ENCODE measurements around the gene NBL1. TPM values are rescaled to one million over a fixed set of nuclear protein-coding genes. Genes with fewer than 3 reads are reported as not detected.
"Not testable (repeated sequence)": the region's sequence is repeated elsewhere in the genome, so short reads cannot be mapped to it uniquely, and the experiment has no call there.

NBL1 gene
- total RNA-seq, 3 donors from 2014 or later: 33.4 to 111 (median 98.6) TPM

GRCh38 chr1:19630720-19631395 lies 13.3 kb upstream of the NBL1 start:
- TF ChIP-seq POLR2A (IDR thresholded peaks at IDR 0.05) (no peak), POLR2AphosphoS5 (IDR thresholded peaks at IDR 0.05) (no peak)
- TF ChIP-seq, protein P1, sequence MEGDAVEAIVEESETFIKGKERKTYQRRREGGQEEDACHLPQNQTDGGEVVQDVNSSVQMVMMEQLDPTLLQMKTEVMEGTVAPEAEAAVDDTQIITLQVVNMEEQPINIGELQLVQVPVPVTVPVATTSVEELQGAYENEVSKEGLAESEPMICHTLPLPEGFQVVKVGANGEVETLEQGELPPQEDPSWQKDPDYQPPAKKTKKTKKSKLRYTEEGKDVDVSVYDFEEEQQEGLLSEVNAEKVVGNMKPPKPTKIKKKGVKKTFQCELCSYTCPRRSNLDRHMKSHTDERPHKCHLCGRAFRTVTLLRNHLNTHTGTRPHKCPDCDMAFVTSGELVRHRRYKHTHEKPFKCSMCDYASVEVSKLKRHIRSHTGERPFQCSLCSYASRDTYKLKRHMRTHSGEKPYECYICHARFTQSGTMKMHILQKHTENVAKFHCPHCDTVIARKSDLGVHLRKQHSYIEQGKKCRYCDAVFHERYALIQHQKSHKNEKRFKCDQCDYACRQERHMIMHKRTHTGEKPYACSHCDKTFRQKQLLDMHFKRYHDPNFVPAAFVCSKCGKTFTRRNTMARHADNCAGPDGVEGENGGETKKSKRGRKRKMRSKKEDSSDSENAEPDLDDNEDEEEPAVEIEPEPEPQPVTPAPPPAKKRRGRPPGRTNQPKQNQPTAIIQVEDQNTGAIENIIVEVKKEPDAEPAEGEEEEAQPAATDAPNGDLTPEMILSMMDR (IDR thresholded peaks at IDR 0.05): no peak
- no peak for DNase-seq (ENCODE audit: low spot score in 2 of 2)
- no peaks in the 10 kb centered on the region for H3K4me1 ChIP-seq
- H3K27me3 ChIP-seq: no peaks in the 10 kb centered on the region
- peaks cover 7% of the 10 kb centered on the region for H3K36me3 ChIP-seq
- no peak overlapping the region for H3K4me3 ChIP-seq
- H3K9me3 ChIP-seq: no peaks in the 10 kb centered on the region
- no peak overlapping the region for H3K27ac ChIP-seq
- intact Hi-C loops (cut with DNase I; ENCODE audit: low total_unique reads): no loop called here

- no peaks in the 10 kb centered on the region for H3K4me1 ChIP-seq
- DNase-seq (ENCODE audit: low spot score in 2 of 2): no peak
- no peak overlapping the region for H3K4me3 ChIP-seq
- peaks cover 7% of the 10 kb centered on the region for H3K36me3 ChIP-seq
- H3K27ac ChIP-seq: no peak overlapping the region
- no peak for TF ChIP-seq POLR2A (IDR thresholded peaks at IDR 0.05)
- TF ChIP-seq, protein P1 (IDR thresholded peaks at IDR 0.05): no peak
- TF ChIP-seq POLR2AphosphoS5 (IDR thresholded peaks at IDR 0.05): no peak
- intact Hi-C loops (cut with DNase I; ENCODE audit: low total_unique reads): no loop called here
- no peaks in the 10 kb centered on the region for H3K27me3 ChIP-seq
- H3K9me3 ChIP-seq: no peaks in the 10 kb centered on the region
These were observed 11.9 kb upstream of the NBL1 start for GRCh38 chr1:19632211-19632610.

- Histone ChIP-seq H3K27me3 (no peaks in the 10 kb centered on the region), H3K4me1 (no peaks in the 10 kb centered on the region), H3K27ac (no peak overlapping the region), H3K36me3 (no peaks in the 10 kb centered on the region), H3K4me3 (no peak overlapping the region), H3K9me3 (no peaks in the 10 kb centered on the region)
- TF ChIP-seq POLR2AphosphoS5 (IDR thresholded peaks at IDR 0.05): no peak
- TF ChIP-seq, protein P1 (IDR thresholded peaks at IDR 0.05): no peak
- no peak for TF ChIP-seq POLR2A (IDR thresholded peaks at IDR 0.05)
- intact Hi-C loops (cut with DNase I; ENCODE audit: low total_unique reads): no loop called here
- no peak for DNase-seq (ENCODE audit: low spot score in 2 of 2)
These were observed 11.0 kb upstream of the NBL1 start for GRCh38 chr1:19633106-19633505.

- H3K4me1 ChIP-seq; DNase-seq (ENCODE audit: low spot score in 2 of 2); H3K4me3 ChIP-seq; H3K27ac ChIP-seq; H3K9me3 ChIP-seq; H3K36me3 ChIP-seq; H3K27me3 ChIP-seq; intact Hi-C loops (cut with DNase I; ENCODE audit: low total_unique reads): not testable (repeated sequence)
These were observed 9.0 kb upstream of the NBL1 start for GRCh38 chr1:19635064-19635463.

- Histone ChIP-seq H3K4me3 (no peak overlapping the region), H3K4me1 (no peaks in the 10 kb centered on the region), H3K27ac (no peak overlapping the region), H3K36me3 (no peaks in the 10 kb centered on the region), H3K9me3 (no peaks in the 10 kb centered on the region), H3K27me3 (no peaks in the 10 kb centered on the region)
- TF ChIP-seq POLR2A (IDR thresholded peaks at IDR 0.05) (no peak), POLR2AphosphoS5 (IDR thresholded peaks at IDR 0.05) (no peak)
- TF ChIP-seq, protein P1 (IDR thresholded peaks at IDR 0.05): no peak
- intact Hi-C loops (cut with DNase I; ENCODE audit: low total_unique reads): no loop called here
- no peak for DNase-seq (ENCODE audit: low spot score in 2 of 2)
These were observed 8.5 kb upstream of the NBL1 start for GRCh38 chr1:19635646-19636045.
